ENCODE measurements around the gene STK11.

DNA sequence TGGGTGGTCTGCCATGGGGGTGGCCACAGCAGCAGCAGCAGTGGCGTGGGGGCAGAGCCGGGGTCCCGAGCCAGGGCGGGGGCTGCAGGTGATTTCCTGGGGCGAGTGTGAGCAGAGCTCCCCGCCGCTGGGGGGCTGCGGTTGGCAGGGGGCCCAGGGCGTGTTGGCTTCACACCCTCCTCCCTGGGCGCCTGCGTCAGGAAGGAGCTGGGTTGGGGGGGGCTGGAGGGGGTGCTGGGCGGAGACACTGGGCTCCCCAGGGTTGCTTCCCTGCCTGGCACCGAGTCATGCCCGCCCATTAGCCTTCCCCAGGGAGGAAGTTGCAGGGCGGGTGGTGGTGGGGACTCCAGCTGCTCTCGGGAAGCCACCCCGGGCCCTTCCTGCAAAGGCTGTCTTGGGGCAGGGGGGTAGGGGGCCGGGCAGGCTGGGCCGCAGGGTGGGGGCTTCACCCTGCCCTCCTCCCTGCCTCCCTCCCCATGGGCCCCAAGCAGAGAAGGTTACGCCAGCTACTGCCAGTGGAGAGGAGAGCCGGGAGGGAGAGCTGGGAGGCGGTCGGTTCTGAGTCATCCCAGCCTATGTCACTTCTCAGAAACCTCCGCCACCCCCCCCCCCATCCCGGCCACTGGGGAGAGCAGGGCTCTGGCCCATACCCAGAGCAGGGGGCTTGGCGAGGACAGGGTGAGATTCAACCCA, 47.4 kb downstream of the STK11 start:
- TF ChIP-seq, protein P1, sequence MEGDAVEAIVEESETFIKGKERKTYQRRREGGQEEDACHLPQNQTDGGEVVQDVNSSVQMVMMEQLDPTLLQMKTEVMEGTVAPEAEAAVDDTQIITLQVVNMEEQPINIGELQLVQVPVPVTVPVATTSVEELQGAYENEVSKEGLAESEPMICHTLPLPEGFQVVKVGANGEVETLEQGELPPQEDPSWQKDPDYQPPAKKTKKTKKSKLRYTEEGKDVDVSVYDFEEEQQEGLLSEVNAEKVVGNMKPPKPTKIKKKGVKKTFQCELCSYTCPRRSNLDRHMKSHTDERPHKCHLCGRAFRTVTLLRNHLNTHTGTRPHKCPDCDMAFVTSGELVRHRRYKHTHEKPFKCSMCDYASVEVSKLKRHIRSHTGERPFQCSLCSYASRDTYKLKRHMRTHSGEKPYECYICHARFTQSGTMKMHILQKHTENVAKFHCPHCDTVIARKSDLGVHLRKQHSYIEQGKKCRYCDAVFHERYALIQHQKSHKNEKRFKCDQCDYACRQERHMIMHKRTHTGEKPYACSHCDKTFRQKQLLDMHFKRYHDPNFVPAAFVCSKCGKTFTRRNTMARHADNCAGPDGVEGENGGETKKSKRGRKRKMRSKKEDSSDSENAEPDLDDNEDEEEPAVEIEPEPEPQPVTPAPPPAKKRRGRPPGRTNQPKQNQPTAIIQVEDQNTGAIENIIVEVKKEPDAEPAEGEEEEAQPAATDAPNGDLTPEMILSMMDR (conservative IDR thresholded peaks at IDR 0.05; ENCODE audit: low read length) = no peak
- TF ChIP-seq EZH2phosphoT487 (IDR thresholded peaks at IDR 0.05; ENCODE audit: borderline replicate concordance) = no peak

Data from Loucy (cell line).